ENCODE data around the gene RABL3. TPM values are rescaled to one million over a fixed set of nuclear protein-coding genes. Genes with fewer than 3 reads are reported as not detected.
"Not testable (repeated sequence)": the region's sequence is repeated elsewhere in the genome, so short reads cannot be mapped to it uniquely, and the experiment has no call there.

Gene RABL3
- 17.9 TPM for total RNA-seq
- long read RNA-seq, transcript RABL3-201 (8 exons, 3,883 nt): major isoform, 16 of 22 reads
- long read RNA-seq, partial matches to known transcripts: 2 of 22 reads
- long read RNA-seq, other reads (novel, unspliced or antisense): 4 of 22 reads

GRCh38 chr3:120742198-120742848 lies at the start of gene RABL3, which contains the start of gene GTF2E1:
Gene RABL3 (minus strand): TSS chr3:120742516. CDS start chr3:120742507, 9 bp downstream.
Gene GTF2E1 (plus strand): TSS chr3:120742744. CDS start chr3:120750553, 7,809 bp downstream.
- ATAC-seq (ENCODE audit: poor library complexity): peak; percentile 100
- intact Hi-C loops (cut with DNase I): no loop called here
- DNase-seq: peak; percentile 97

- intact Hi-C loops (cut with DNase I): loop anchor here (5.0 to 10.0 kb wide), 2 partner anchors 397 to 550 kb away; no protein-coding TSS in a partner anchor
- no peak for DNase-seq
- ATAC-seq (ENCODE audit: poor library complexity): no peak
Measured at GRCh38 chr3:120791913-120792312, 49.6 kb upstream of the RABL3 start.

GRCh38 chr3:120791010-120791409 lies 48.7 kb upstream of the RABL3 start:
- DNase-seq (no peak), ATAC-seq (ENCODE audit: poor library complexity) (no peak)
- intact Hi-C loops (cut with DNase I): loop anchor here (5.0 to 10.0 kb wide), 2 partner anchors 396 to 549 kb away; no protein-coding TSS in a partner anchor

- intact Hi-C loops (cut with DNase I); ATAC-seq (ENCODE audit: poor library complexity): not testable (repeated sequence)
Measured at GRCh38 chr3:120785832-120786231, 43.5 kb upstream of the RABL3 start.

GRCh38 chr3:120780977-120781376 lies 38.7 kb upstream of the RABL3 start:
- intact Hi-C loops (cut with DNase I): no loop called here
- ATAC-seq (ENCODE audit: poor library complexity): no peak
- peak; percentile 26 for DNase-seq

More at GRCh38 chr3:120785832-120786231, 43.5 kb upstream of the RABL3 start:
- not testable (repeated sequence) for DNase-seq

- ATAC-seq (ENCODE audit: poor library complexity) (no peak), DNase-seq (no peak)
- intact Hi-C loops (cut with DNase I): no loop called here
Measured at GRCh38 chr3:120778776-120779175, 36.5 kb upstream of the RABL3 start.

- DNase-seq: no peak
- intact Hi-C loops (cut with DNase I): no loop called here
- no peak for ATAC-seq (ENCODE audit: poor library complexity)
Measured at GRCh38 chr3:120775411-120775810, 33.1 kb upstream of the RABL3 start.

- intact Hi-C loops (cut with DNase I): no loop called here
- ATAC-seq (ENCODE audit: poor library complexity): no peak
- no peak for DNase-seq
Measured at GRCh38 chr3:120773932-120774331, 31.6 kb upstream of the RABL3 start.

- DNase-seq (no peak), ATAC-seq (ENCODE audit: poor library complexity) (no peak)
- intact Hi-C loops (cut with DNase I): no loop called here
Measured at GRCh38 chr3:120772081-120772480, 29.8 kb upstream of the RABL3 start.

- no peak for ATAC-seq (ENCODE audit: poor library complexity)
- DNase-seq: no peak
- intact Hi-C loops (cut with DNase I): no loop called here
Measured at GRCh38 chr3:120770891-120771290, 28.6 kb upstream of the RABL3 start.

- ATAC-seq (ENCODE audit: poor library complexity) (no peak), DNase-seq (no peak)
- intact Hi-C loops (cut with DNase I): no loop called here
Measured at GRCh38 chr3:120769436-120769835, 27.1 kb upstream of the RABL3 start.

- intact Hi-C loops (cut with DNase I): no loop called here
- DNase-seq (no peak), ATAC-seq (ENCODE audit: poor library complexity) (no peak)
Measured at GRCh38 chr3:120767106-120767505, 24.8 kb upstream of the RABL3 start.

GRCh38 chr3:120766576-120766975 lies 24.3 kb upstream of the RABL3 start:
- intact Hi-C loops (cut with DNase I): no loop called here
- ATAC-seq (ENCODE audit: poor library complexity): no peak
- no peak for DNase-seq

- no peak for ATAC-seq (ENCODE audit: poor library complexity)
- intact Hi-C loops (cut with DNase I): no loop called here
- DNase-seq: no peak
Measured at GRCh38 chr3:120765830-120766493, 23.6 kb upstream of the RABL3 start.

- DNase-seq (no peak), ATAC-seq (ENCODE audit: poor library complexity) (no peak)
- intact Hi-C loops (cut with DNase I): no loop called here
Measured at GRCh38 chr3:120764206-120764605, 21.9 kb upstream of the RABL3 start.

GRCh38 chr3:120763601-120764000 lies 21.3 kb upstream of the RABL3 start:
- intact Hi-C loops (cut with DNase I): no loop called here
- ATAC-seq (ENCODE audit: poor library complexity) (no peak), DNase-seq (no peak)

- DNase-seq (no peak), ATAC-seq (ENCODE audit: poor library complexity) (no peak)
- intact Hi-C loops (cut with DNase I): no loop called here
Measured at GRCh38 chr3:120762615-120763014, 20.3 kb upstream of the RABL3 start.

GRCh38 chr3:120758551-120758950 lies 16.2 kb upstream of the RABL3 start:
- DNase-seq; intact Hi-C loops (cut with DNase I); ATAC-seq (ENCODE audit: poor library complexity): not testable (repeated sequence)

GRCh38 chr3:120756061-120756460 lies 13.7 kb upstream of the RABL3 start:
- DNase-seq (no peak), ATAC-seq (ENCODE audit: poor library complexity) (no peak)
- intact Hi-C loops (cut with DNase I): no loop called here

- intact Hi-C loops (cut with DNase I): no loop called here
- DNase-seq (no peak), ATAC-seq (ENCODE audit: poor library complexity) (no peak)
Measured at GRCh38 chr3:120753810-120754209, 11.5 kb upstream of the RABL3 start.
